ENCODE data around the gene CCDC60.

Gene CCDC60, protein sequence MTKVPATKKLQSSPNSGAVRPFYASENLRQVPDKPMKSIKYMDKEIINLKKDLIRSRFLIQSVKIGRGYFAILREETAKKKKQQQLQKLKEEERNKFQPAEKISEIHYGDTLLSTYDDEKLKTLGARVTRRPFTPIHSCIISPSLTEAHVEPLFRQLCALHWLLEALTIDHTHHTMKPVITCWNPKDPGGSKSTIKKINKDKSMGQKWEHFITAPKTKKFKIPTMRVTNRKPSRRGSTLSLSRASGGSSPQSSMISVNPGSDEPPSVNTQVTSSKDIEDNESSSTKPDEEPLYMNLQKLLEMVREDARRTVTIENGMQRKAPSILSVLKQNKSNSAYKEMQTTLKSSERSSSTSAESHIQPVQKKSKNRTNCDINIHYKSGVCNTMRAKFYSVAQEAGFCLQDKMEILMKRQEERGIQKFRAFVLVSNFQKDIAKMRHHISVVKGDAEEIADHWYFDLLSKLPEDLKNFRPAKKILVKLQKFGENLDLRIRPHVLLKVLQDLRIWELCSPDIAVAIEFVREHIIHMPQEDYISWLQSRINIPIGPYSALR

DNA sequence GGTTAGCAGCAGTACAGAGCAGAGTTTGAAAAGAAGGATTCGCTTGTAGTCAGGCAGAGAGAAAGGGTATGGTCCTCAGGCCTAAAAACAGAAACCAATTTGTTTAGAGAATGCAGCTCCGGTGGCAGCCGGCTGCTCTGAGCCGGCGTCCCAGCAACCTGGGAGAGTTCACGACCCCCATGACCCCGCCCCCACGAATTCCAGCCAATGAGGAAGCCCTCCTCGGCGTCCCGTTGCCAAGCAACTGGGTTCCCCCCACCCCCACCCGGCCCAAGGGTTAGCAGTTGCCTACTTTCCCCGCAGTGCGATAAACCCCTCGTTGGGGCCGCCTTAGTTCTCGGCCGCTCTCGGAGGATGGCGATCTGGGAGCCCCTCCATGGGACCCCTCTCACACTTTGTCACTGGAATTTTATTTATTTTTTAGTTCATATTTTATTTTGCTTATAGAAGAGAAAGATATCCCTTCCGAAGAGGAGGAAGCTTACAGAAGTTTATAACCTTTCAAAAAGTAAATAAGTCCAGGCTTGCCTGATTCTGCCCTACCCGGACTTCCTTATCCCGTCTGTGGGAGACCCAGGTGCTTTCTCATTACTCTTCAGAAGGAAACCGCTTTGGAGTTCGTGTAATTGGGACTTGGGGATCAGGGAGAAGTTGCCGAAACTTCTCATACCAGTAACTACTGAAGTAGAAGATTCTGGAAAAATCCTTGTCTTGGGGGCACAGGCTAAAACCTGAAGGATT lies at the start of gene CCDC60:
TSS of gene CCDC60 (plus strand) at position 300 of the 741 bp plus-strand sequence. CDS start 448 bp downstream, outside the sequence.
- DNase-seq: peak; percentile 3

DNA sequence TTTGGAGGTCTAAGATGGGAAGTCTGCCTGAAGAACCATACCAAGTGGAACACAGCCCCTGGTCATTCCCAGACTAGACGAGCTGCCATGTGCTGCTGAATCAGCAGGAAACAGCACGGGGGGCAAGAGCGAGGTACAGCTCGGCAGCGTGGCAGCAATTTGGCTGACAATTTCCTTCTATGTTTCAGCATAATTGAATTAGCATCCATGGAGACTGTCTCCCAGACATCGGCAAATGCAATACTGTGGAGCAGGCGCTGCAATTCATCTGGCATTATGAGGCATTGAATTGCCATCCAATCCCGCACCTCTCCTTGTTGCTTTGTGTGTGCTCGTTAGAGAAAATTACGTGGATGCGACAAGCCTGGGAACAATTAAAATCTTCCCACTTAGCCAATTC lies 46.0 kb upstream of the CCDC60 start:
- no peak for DNase-seq

DNA sequence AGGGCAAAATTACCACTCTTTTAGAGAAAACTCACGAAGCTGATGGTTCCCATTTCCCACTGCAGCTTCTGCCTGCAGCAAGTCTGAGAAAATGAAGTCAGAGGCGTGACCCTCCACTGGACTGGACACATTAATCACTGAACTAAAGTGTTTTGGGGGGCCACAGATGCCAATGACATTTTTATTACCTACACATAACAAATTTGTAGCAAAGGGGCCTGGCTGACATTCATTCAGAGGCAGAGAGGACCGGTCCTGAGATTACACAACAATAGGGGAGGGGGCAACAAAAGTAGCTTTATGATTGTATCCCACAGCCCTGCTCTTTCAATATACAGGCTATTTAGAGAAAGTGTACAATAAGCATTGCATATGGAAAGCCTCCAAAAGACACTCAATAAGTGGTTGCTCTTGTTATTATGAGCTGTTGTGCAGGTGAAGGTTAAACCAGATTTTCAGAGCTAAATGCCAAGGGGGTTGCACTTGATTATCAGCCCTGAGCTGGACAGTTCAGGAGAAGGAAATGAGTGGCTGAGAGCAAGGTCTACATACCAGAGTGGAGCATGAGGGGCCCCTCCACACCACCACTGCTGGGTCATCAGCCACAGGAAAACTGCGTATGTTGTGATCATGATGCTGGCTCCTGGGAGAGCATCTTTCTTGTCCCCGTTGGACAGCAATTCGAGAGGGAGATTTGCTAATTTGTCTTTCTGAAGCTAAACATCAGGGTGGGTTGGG lies 41.5 kb upstream of the CCDC60 start:
- no peak for DNase-seq

GRCh38 chr12:119294211-119294610 lies 40.3 kb upstream of the CCDC60 start:
- DNase-seq: no peak

- no peak for DNase-seq
Observed at GRCh38 chr12:119296535-119296934, 38.0 kb upstream of the CCDC60 start.

- DNase-seq: no peak
Observed at GRCh38 chr12:119299130-119299529, 35.4 kb upstream of the CCDC60 start.

GRCh38 chr12:119301379-119301778 lies 33.1 kb upstream of the CCDC60 start:
- DNase-seq: no peak

GRCh38 chr12:119302451-119303080 lies 32.0 kb upstream of the CCDC60 start:
- no peak for DNase-seq

DNA sequence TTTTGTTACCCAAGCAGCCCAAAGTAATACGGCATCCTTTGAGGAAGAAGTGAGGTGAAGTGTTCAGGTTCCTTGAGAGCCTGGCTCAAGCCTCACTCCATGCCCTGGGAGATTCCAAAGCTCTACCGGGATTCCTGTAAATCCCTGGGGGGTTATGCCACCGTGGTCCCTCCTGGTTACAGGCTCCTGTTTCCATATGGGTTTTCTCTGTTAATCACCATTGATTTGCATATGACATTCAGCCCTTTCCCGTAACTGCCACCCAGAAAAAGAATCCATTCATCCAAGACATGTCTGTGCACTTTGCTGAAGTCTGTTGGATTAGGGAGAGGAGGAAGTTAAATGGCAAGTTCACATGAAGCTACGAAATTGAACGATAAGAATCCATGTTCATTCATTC lies 27.9 kb upstream of the CCDC60 start:
- no peak for DNase-seq

DNA sequence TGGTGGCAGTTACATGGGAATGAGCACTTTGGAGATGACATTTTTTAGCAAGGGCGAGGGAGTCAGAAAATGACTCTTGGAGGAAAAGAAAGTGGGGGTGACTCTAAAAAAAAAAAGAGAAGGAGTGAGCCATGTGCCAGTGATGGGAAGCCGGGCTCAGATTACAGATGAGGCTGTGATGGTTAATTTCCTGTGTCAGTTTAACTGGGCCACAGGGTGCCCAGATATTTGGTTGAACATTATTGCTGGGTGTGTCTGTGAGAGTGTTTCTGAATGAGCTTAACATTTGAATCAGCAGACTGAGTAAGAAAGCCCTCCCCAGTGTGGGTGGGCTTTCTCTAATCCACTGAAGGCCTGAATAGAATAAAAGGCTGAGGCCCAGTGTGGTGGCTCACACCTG lies 26.8 kb upstream of the CCDC60 start:
- no peak for DNase-seq

GRCh38 chr12:119308708-119309456 lies 25.6 kb upstream of the CCDC60 start:
- DNase-seq: no peak

GRCh38 chr12:119311878-119312277 lies 22.7 kb upstream of the CCDC60 start:
- DNase-seq: no peak

DNA sequence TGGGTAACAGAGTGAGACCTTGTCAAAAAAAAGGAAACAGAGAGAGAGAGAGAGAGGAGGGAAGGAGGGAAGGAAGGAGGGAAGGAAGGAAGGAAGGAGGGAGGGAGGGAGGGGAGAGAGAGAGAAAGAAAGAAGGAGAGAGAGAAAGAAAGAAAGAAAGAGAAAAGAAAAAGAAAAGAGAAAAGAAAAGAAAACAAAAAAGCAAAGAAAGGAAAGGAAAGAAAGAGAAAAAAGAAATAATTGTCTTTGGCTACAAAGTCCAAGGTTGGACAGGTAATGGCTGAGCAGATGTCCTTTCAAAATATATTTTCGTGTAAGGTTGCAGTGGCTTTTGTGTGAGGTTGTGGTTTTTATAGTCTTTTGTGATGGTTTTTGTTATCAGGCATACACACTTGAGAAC lies 21.6 kb upstream of the CCDC60 start:
- DNase-seq: no peak

GRCh38 chr12:119314290-119314689 lies 20.2 kb upstream of the CCDC60 start:
- no peak for DNase-seq

- no peak for DNase-seq
Observed at GRCh38 chr12:119319638-119320037, 14.9 kb upstream of the CCDC60 start.

DNA sequence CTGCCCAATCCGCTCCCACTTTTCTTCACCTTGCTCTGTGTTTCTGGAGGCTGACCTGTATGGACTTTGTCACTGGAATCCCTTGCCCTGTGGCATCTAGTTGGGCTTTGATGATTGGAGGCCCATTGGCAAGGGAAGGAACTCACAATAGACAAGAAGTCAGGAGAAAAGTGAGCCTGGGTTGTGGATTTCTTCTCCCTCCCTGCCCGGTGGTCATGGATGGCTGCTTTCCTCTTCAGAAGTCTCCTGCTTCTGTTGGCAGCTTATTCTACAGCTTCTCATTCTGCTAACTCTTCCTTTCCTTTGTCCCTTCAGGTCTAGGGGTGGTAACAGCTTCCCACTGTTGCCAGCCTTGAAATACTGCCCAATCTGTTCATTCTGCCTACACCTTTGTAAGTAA lies 13.9 kb upstream of the CCDC60 start:
- DNase-seq: no peak

DNA sequence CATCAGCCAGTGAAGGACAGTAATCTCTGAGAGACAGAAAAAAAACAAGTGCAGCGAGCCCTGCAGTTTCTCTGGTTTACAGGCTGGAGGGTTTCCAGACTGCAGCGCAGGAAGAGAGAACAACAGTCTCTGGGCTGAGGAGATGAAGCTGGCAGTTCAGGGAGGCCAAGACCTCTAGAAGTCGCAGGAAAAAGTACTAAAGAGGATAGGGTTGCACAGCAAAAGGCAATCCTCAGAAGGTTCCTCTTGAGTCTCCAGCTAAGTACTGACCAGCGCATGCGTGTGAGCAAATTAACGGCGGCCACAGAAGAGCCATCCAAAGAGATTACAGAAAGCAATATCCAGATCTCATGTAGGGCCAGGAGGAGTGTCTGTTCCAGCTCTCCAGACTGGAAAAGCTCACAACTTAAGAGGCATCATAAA lies 12.2 kb upstream of the CCDC60 start:
- DNase-seq: no peak

- DNase-seq: no peak
Observed at GRCh38 chr12:119325813-119326212, 8.7 kb upstream of the CCDC60 start.

DNA sequence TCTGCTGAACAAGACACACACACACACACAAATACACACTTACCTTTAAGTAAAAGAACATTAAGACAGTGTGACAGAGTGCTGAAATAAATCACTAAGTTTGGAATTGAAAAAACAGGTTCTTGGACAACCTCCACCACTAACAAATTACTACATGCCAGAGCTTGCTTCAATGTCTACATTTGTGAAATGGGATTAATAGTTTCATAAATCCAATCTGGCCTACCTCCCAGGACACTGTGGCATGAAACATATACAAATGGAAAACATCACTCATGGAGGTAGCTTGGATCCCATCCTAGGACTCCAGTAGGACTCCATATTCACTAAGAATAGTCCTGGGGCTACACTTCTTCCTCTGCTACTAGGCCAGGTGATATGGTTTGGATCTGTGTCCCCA lies 8.2 kb upstream of the CCDC60 start:
- no peak for DNase-seq

- DNase-seq: no peak
Observed at GRCh38 chr12:119327471-119327870, 7.1 kb upstream of the CCDC60 start.

DNA sequence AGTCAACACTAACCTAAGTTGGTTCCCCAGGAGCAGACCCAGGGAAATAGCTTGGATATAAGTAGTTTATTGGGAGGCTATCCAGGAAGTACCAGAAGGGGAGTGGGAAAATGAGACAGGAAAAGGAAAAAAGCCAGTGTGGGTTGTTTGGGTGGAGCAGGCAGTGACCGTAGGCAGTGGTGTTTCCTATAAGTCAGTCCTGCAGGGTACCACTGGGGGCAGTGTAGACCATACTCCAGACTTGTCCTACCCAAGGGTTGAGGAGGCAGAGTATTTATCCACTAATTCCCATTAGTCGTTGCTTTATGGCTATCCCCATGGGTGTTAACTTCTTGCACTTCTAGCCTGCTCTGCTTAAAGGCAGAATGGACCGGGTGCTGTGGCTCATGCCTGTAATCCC lies 6.4 kb upstream of the CCDC60 start:
- peak; percentile 35 for DNase-seq

All from hematopoietic multipotent progenitor cell treated with erythropoietin and hydrocortisone succinate and interleukin-3 and kit ligand, for 4 days (in vitro differentiated cells).